ENCODE measurements around the gene ASIC4.

Gene ASIC4

GRCh38 chr2:219473511-219473910 lies 40.8 kb upstream of the ASIC4 start:
- no peak overlapping the region for H3K4me3 ChIP-seq (ENCODE audit: low read depth, low read length)
- no peak for TF ChIP-seq CTCF (IDR thresholded peaks at IDR 0.05; ENCODE audit: low read depth, low read length)
- no peak for DNase-seq (ENCODE audit: low read depth)

GRCh38 chr2:219474285-219475060 lies 39.8 kb upstream of the ASIC4 start:
- no peak for TF ChIP-seq POLR2A (IDR thresholded peaks at IDR 0.05; ENCODE audit: extremely low read depth, insufficient read length)
- TF ChIP-seq MYC (IDR thresholded peaks at IDR 0.05; ENCODE audit: low read depth, low read length) = no peak
- TF ChIP-seq MAX (IDR thresholded peaks at IDR 0.05; ENCODE audit: low read depth, low read length) = no peak
- TF ChIP-seq CTCF (IDR thresholded peaks at IDR 0.05; ENCODE audit: low read depth, low read length) = no peak
- no peak for DNase-seq (ENCODE audit: low read depth)
- no peak overlapping the region for H3K4me3 ChIP-seq (ENCODE audit: low read depth, low read length)

- H3K4me3 ChIP-seq (ENCODE audit: low read depth, low read length) = no peak overlapping the region
- no peak for DNase-seq (ENCODE audit: low read depth)
- TF ChIP-seq POLR2A (IDR thresholded peaks at IDR 0.05; ENCODE audit: extremely low read depth, insufficient read length) = no peak
- TF ChIP-seq MAX (IDR thresholded peaks at IDR 0.05; ENCODE audit: low read depth, low read length) = no peak
- TF ChIP-seq MYC (IDR thresholded peaks at IDR 0.05; ENCODE audit: low read depth, low read length) = no peak
- TF ChIP-seq CTCF (IDR thresholded peaks at IDR 0.05; ENCODE audit: low read depth, low read length) = no peak
These were observed 39.0 kb upstream of the ASIC4 start for GRCh38 chr2:219475278-219475677.

GRCh38 chr2:219475697-219476651 lies 38.3 kb upstream of the ASIC4 start:
- no peak overlapping the region for H3K4me3 ChIP-seq (ENCODE audit: low read depth, low read length)
- TF ChIP-seq CTCF (IDR thresholded peaks at IDR 0.05; ENCODE audit: low read depth, low read length) (peak; percentile 97), MYC (IDR thresholded peaks at IDR 0.05; ENCODE audit: low read depth, low read length) (no peak)
- DNase-seq (ENCODE audit: low read depth) = peak; percentile 70

- H3K4me3 ChIP-seq (ENCODE audit: low read depth, low read length) = no peak overlapping the region
- peak; percentile 37 for DNase-seq (ENCODE audit: low read depth)
These were observed 37.6 kb upstream of the ASIC4 start for GRCh38 chr2:219476652-219477151.

GRCh38 chr2:219477179-219477578 lies 37.1 kb upstream of the ASIC4 start:
- no peak for DNase-seq (ENCODE audit: low read depth)
- no peak overlapping the region for H3K4me3 ChIP-seq (ENCODE audit: low read depth, low read length)

More at GRCh38 chr2:219476652-219477151, 37.6 kb upstream of the ASIC4 start:
- TF ChIP-seq MYC (IDR thresholded peaks at IDR 0.05; ENCODE audit: low read depth, low read length) (no peak), MAX (IDR thresholded peaks at IDR 0.05; ENCODE audit: low read depth, low read length) (no peak)

More at GRCh38 chr2:219477179-219477578, 37.1 kb upstream of the ASIC4 start:
- no peak for TF ChIP-seq CTCF (IDR thresholded peaks at IDR 0.05; ENCODE audit: low read depth, low read length)
- no peak for TF ChIP-seq MAX (IDR thresholded peaks at IDR 0.05; ENCODE audit: low read depth, low read length)
- TF ChIP-seq MYC (IDR thresholded peaks at IDR 0.05; ENCODE audit: low read depth, low read length) = no peak
- TF ChIP-seq POLR2A (IDR thresholded peaks at IDR 0.05; ENCODE audit: extremely low read depth, insufficient read length) = no peak
